ENCODE measurements around the gene LRCH1. TPM values are rescaled to one million over a fixed set of nuclear protein-coding genes. Genes with fewer than 3 reads are reported as not detected.
A peak's percentile ranks its signal among the peaks of the same experiment; 100 is the strongest.

Gene LRCH1
- total RNA-seq, 2 experiments from 2014 or later = 16.7 to 27.8 TPM

GRCh38 chr13:46643165-46643777 is 90.3 kb downstream of the LRCH1 start:
- H3K36me3 ChIP-seq (ENCODE audit: insufficient read depth, low read length) = no peaks in the 10 kb centered on the region
- H3K27ac ChIP-seq (ENCODE audit: low read depth, low read length, poor library complexity, severe bottlenecking) = no peak overlapping the region
- DNase-seq (ENCODE audit: low spot score) = no peak
- peaks cover 79% of the 10 kb centered on the region; the same call in 1 of the 2 replicates for H3K79me2 ChIP-seq (ENCODE audit: insufficient read depth, low read depth, low read length)
- no peak overlapping the region for H2AFZ ChIP-seq (ENCODE audit: low read length)
- H3K4me2 ChIP-seq (ENCODE audit: low read length) = no peak overlapping the region
- CTCF ChIA-PET (ENCODE audit: unreplicated experiment) = interaction anchor here (0.8 to 1.0 kb wide), 2 partner anchors 11 to 24 kb away, joined by 3 read pairs; no protein-coding TSS in a partner anchor
- intact Hi-C loops (cut with micrococcal nuclease; ENCODE audit: unreplicated experiment) = no loop called here
- no TSS peak for BruUV-seq (replicated peaks)
- POLR2A ChIA-PET = interaction anchor here (0.6 to 3.1 kb wide), 8 partner anchors 11 to 1334 kb away, joined by 3 to 14 read pairs (median 5); no protein-coding TSS in a partner anchor
- H3K9me2 ChIP-seq (ENCODE audit: insufficient read depth, low read length) = no peaks in the 10 kb centered on the region
- TF ChIP-seq EZH2phosphoT487 (IDR thresholded peaks at IDR 0.05; ENCODE audit: borderline replicate concordance, low read depth, low read length) = no peak
- TF ChIP-seq CTCF (conservative IDR thresholded peaks at IDR 0.05; ENCODE audit: low read length) = no peak
- no peaks in the 10 kb centered on the region for H3K9me3 ChIP-seq (ENCODE audit: low read length)
- peaks cover 40% of the 10 kb centered on the region for H3K4me1 ChIP-seq (ENCODE audit: insufficient read depth, low read length, poor library complexity, severe bottlenecking)
- no peak overlapping the region for H3K4me3 ChIP-seq (ENCODE audit: low read depth, low read length, poor library complexity, severe bottlenecking)
- H4K20me1 ChIP-seq (ENCODE audit: insufficient read depth, low read length) = peaks cover 41% of the 10 kb centered on the region

- Histone ChIP-seq H3K4me1 (ENCODE audit: insufficient read depth, low read length, poor library complexity, severe bottlenecking) (peaks cover 26% of the 10 kb centered on the region), H3K4me2 (ENCODE audit: low read length) (no peak overlapping the region), H3K27ac (ENCODE audit: low read depth, low read length, poor library complexity, severe bottlenecking) (no peak overlapping the region), H3K36me3 (ENCODE audit: insufficient read depth, low read length) (no peaks in the 10 kb centered on the region), H4K20me1 (ENCODE audit: insufficient read depth, low read length) (peaks cover 32% of the 10 kb centered on the region; the same call in 1 of the 2 replicates), H3K4me3 (ENCODE audit: low read depth, low read length, poor library complexity, severe bottlenecking) (no peak overlapping the region), H3K79me2 (ENCODE audit: insufficient read depth, low read depth, low read length) (peaks cover 80% of the 10 kb centered on the region; the same call in 1 of the 2 replicates), H3K9me3 (ENCODE audit: low read length) (no peaks in the 10 kb centered on the region), H3K9me2 (ENCODE audit: insufficient read depth, low read length) (no peaks in the 10 kb centered on the region), H2AFZ (ENCODE audit: low read length) (no peak overlapping the region)
- TF ChIP-seq EZH2phosphoT487 (IDR thresholded peaks at IDR 0.05; ENCODE audit: borderline replicate concordance, low read depth, low read length) (no peak), CTCF (conservative IDR thresholded peaks at IDR 0.05; ENCODE audit: low read length) (no peak)
- no TSS peak for BruUV-seq (replicated peaks)
- DNase-seq (ENCODE audit: low spot score) = no peak
- CTCF ChIA-PET (ENCODE audit: unreplicated experiment) = no interaction called here
- POLR2A ChIA-PET = interaction anchor here (1.0 to 3.1 kb wide), 9 partner anchors 8 to 67 kb away, joined by 3 to 14 read pairs (median 4); no protein-coding TSS in a partner anchor
- intact Hi-C loops (cut with micrococcal nuclease; ENCODE audit: unreplicated experiment) = no loop called here
These were observed 91.8 kb downstream of the LRCH1 start for GRCh38 chr13:46644816-46645215.

- H3K27ac ChIP-seq (ENCODE audit: low read depth, low read length, poor library complexity, severe bottlenecking) = no peak overlapping the region
- ChIA-PET CTCF (ENCODE audit: unreplicated experiment) (no interaction called here), POLR2A (interaction anchor here (0.6 to 0.8 kb wide), 4 partner anchors 12 to 1239 kb away, joined by 3 to 4 read pairs (median 3); no protein-coding TSS in a partner anchor)
- no peaks in the 10 kb centered on the region for H3K9me2 ChIP-seq (ENCODE audit: insufficient read depth, low read length)
- peaks cover 25% of the 10 kb centered on the region for H3K4me1 ChIP-seq (ENCODE audit: insufficient read depth, low read length, poor library complexity, severe bottlenecking)
- H3K4me3 ChIP-seq (ENCODE audit: low read depth, low read length, poor library complexity, severe bottlenecking) = no peak overlapping the region
- intact Hi-C loops (cut with micrococcal nuclease; ENCODE audit: unreplicated experiment) = no loop called here
- no peak for DNase-seq (ENCODE audit: low spot score)
- H3K4me2 ChIP-seq (ENCODE audit: low read length) = peak overlapping the region; percentile 6; the same call in 1 of the 2 replicates
- BruUV-seq (replicated peaks) = no TSS peak
- H3K79me2 ChIP-seq (ENCODE audit: insufficient read depth, low read depth, low read length) = peaks cover 68% of the 10 kb centered on the region; the same call in 1 of the 2 replicates
- H2AFZ ChIP-seq (ENCODE audit: low read length) = no peak overlapping the region
- H3K36me3 ChIP-seq (ENCODE audit: insufficient read depth, low read length) = peaks cover 15% of the 10 kb centered on the region
- H3K9me3 ChIP-seq (ENCODE audit: low read length) = no peaks in the 10 kb centered on the region
- peaks cover 27% of the 10 kb centered on the region; the same call in 1 of the 2 replicates for H4K20me1 ChIP-seq (ENCODE audit: insufficient read depth, low read length)
- TF ChIP-seq EZH2phosphoT487 (IDR thresholded peaks at IDR 0.05; ENCODE audit: borderline replicate concordance, low read depth, low read length) (no peak), CTCF (conservative IDR thresholded peaks at IDR 0.05; ENCODE audit: low read length) (no peak)
These were observed 94.6 kb downstream of the LRCH1 start for GRCh38 chr13:46647512-46648065.
